Stimulated activated naive CD4-positive, alpha-beta T cell treated with Interleukin-2 at 50 U/mL for 16 hours (primary cell): Measurements from ENCODE around the gene HSPA4L.

ENCODE experiments used
- DNase-seq: peaks from one replicate; lab custom pipeline; 2025; lab: John Stamatoyannopoulos, UW

HSPA4L gene

GRCh38 chr4:127870281-127870680 is 88.2 kb downstream of the HSPA4L start:
- DNase-seq: no peak

DNA sequence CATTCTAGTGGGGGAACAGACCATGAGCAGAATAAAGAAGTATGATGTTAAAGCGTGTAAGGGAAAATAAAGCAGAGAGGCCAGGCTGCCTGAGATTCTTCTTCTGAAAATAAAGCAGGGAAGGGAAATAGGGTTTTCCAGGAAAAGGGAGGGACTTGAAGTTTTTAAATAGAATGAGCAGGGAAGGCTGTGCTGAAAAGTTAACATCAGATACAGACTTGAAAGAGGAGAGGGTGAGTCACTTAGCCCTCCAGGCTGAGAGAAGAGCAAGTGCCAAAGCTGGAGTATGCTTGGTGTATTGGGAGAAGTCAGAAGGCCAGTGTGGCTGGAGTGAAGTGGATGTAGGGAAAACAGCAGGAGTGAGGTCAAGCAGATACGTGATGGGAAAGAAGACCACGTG is 88.6 kb downstream of the HSPA4L start:
- no peak for DNase-seq

GRCh38 chr4:127875791-127876190 is 93.7 kb downstream of the HSPA4L start:
- no peak for DNase-seq

DNA sequence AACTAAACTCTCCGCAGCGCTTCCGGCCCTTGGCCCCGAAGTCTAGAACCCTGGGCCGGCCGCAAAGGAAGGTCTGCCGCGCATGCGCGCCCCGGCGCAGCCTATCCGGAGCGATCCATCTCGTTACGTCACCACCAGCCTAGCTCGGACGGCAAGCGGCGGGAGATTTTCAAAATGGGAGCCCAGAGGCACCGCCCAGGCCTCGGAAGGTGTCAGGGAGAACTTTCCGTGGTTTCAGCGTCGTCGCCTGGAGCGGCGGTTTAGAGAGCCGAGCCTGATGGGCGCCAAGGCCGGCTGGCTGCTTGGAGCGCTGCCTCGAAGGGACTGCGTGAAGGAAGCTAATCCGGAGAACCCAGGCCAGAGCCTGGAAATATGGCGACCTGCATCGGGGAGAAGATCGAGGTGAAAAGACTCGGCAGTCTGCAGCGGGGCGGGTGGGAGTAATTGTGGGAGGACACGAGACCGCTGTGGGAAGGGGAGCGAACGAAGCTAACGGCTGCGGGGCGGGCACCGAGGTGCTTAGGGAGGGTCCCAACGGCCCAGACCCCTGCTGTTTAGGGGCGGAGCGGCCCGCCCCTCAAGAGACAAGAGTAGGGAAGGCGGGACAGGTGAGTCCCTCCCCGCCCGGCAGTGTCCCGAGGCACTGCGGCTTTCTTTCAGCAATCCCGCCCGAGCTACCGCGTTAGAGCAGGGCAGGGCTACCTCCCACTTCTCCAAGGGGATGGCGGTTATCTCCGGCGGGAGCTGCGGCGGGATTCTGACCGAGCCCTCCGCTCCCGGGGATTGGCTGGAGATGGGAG is 98.8 kb downstream of the HSPA4L start, which contains the start of gene PLK4:
TSS of gene PLK4 (plus strand) at position 131 of the 800 bp plus-strand sequence. CDS start at position 373, 242 bp downstream.
- peak; percentile 91 for DNase-seq

DNA sequence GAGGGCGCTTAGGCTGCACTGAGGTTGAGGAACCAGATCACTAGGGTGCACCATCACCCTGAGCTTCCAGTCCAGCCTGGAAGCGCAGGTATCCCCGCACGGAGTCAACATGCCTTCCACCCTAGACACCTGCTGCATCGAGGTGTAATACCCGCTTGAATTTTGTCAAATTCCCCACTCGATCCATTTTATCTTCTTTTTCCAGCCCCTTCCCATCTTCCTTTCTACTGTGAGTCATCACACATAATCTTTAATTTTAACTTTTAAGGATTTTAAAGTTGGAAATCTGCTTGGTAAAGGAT is 99.4 kb downstream of the HSPA4L start:
- DNase-seq: no peak

DNA sequence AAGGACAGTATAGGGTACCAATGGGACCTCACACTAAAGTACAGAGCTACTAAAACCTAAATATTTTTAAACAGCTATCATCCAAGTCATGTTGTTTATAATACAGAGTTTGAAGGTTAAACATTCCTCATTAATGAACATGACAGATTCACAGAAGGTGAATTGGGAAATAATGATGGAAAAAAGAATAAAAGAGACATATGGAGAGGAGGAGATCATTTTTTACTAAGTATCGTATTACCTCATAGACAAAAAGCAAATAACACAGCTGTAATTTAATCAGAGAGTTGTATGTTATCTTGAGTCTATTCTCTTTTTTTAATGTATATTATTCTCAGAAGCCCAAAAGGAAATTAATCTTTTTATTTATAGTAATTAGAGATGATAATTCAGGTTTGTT is 106.4 kb downstream of the HSPA4L start:
- DNase-seq: no peak

- no peak for DNase-seq
These were observed 107.8 kb downstream of the HSPA4L start for GRCh38 chr4:127889903-127890302.
